CD14-positive monocyte (primary cell): ENCODE results near the gene NAB1. TPM values are rescaled to one million over a fixed set of nuclear protein-coding genes. Genes with fewer than 3 reads are reported as not detected.

Experiments used
- DNase-seq, 3 donors: peaks; one replicate each; pipeline ENCODE4 v3.0.0-alpha.2; 2011 to 2022
- H2AFZ ChIP-seq: 2 replicates; pipeline ENCODE4 v1.6.0; 2012; ENCODE audit warnings: mild to moderate bottlenecking, low read depth, low read length, inconsistent platforms; ENCODE audit not compliant: insufficient read depth, poor library complexity, severe bottlenecking
- H3K27ac ChIP-seq, 2 donors: 1 replicate in 1 of 2; 2 replicates in 1 of 2; pipeline ENCODE4 v1.5.1; 2012 to 2013; ENCODE audit warnings: low read length in 2 of 2, control low read depth in 1 of 2, inconsistent platforms in 1 of 2, low read depth in 1 of 2, mild to moderate bottlenecking in 1 of 2
- H3K27me3 ChIP-seq, 2 donors: one replicate each; pipeline versions ENCODE4 v1.6.0 to v1.6.1; 2011 to 2013; ENCODE audit warnings: low read length in 2 of 2; ENCODE audit not compliant: control insufficient read depth in 2 of 2, insufficient read depth in 2 of 2
- H3K36me3 ChIP-seq, 2 donors: replicated peaks in 1 of 2; 1 replicate in 1 of 2; 2 replicates in 1 of 2; pipeline versions ENCODE4 v1.5.1 to v1.6.1; 2012 to 2013; ENCODE audit warnings: low read length in 2 of 2, control low read depth in 1 of 2, inconsistent platforms in 1 of 2, mild to moderate bottlenecking in 1 of 2; ENCODE audit not compliant: insufficient read depth in 2 of 2, control insufficient read depth in 1 of 2
- H3K4me1 ChIP-seq, 2 donors: 1 replicate in 1 of 2; 2 replicates in 1 of 2; pipeline versions ENCODE4 v1.5.1 to v1.6.1; 2012 to 2013; ENCODE audit warnings: low read length in 2 of 2, control low read depth in 1 of 2, inconsistent platforms in 1 of 2, mild to moderate bottlenecking in 1 of 2, moderate library complexity in 1 of 2; ENCODE audit not compliant: insufficient read depth in 2 of 2, control insufficient read depth in 1 of 2
- H3K4me2 ChIP-seq: replicated peaks from 2 replicates; pipeline ENCODE3; 2012; ENCODE audit warnings: low read length, moderate library complexity, mild to moderate bottlenecking; ENCODE audit not compliant: poor library complexity, severe bottlenecking; ENCODE audit errors: extremely low read depth
- H3K4me3 ChIP-seq, 3 experiments: fragments of 200-600 bp in 1 of 3; sonication (generic) in 1 of 3; replicated peaks in 1 of 3; 1 replicate in 2 of 3; 2 replicates in 1 of 3; pipeline ENCODE4 v1.5.1; 2011 to 2013; ENCODE audit warnings: low read length in 3 of 3, mild to moderate bottlenecking in 3 of 3, control low read depth in 2 of 3, low read depth in 2 of 3, inconsistent platforms in 1 of 3, moderate library complexity in 1 of 3
- H3K79me2 ChIP-seq: 2 replicates; pipeline ENCODE4 v1.6.0; 2012; ENCODE audit warnings: mild to moderate bottlenecking, control low read depth, inconsistent platforms, low read length, moderate library complexity; ENCODE audit not compliant: insufficient read depth
- H3K9ac ChIP-seq: 2 replicates; pipeline ENCODE4 v1.6.0; 2017; ENCODE audit warnings: low read length, mild to moderate bottlenecking; ENCODE audit not compliant: insufficient read depth, poor library complexity, severe bottlenecking
- H3K9me3 ChIP-seq, 2 donors: replicated peaks in 1 of 2; 1 replicate in 1 of 2; 2 replicates in 1 of 2; pipeline versions ENCODE4 v1.5.1 to v1.6.1; 2012 to 2013; ENCODE audit warnings: low read length in 2 of 2, control low read depth in 1 of 2; ENCODE audit not compliant: control insufficient read depth in 1 of 2, insufficient read depth in 1 of 2
- H4K20me1 ChIP-seq: 2 replicates; pipeline ENCODE4 v1.6.0; 2012; ENCODE audit warnings: mild to moderate bottlenecking, low read length, control low read depth, moderate library complexity; ENCODE audit not compliant: insufficient read depth
- H3K27ac Mint-ChIP-seq, 7 donors: one replicate each; pipeline ENCODE4 v1.8.0; 2020; ENCODE audit warnings: mild to moderate bottlenecking in 7 of 7, mixed read lengths in 7 of 7, moderate library complexity in 6 of 7, inconsistent platforms in 2 of 7
- H3K27me3 Mint-ChIP-seq, 3 donors: one replicate each; pipeline ENCODE4 v1.8.0; 2021 to 2022; ENCODE audit warnings: low read depth in 3 of 3, mild to moderate bottlenecking in 3 of 3, mixed read lengths in 3 of 3, moderate library complexity in 3 of 3, inconsistent platforms in 1 of 3
- H3K36me3 Mint-ChIP-seq, 2 donors: one replicate each; pipeline ENCODE4 v1.8.0; 2020; ENCODE audit warnings: mixed read lengths in 2 of 2, inconsistent platforms in 1 of 2, mild to moderate bottlenecking in 1 of 2
- H3K4me1 Mint-ChIP-seq: one replicate; pipeline ENCODE4 v1.8.0; 2020; ENCODE audit warnings: mild to moderate bottlenecking, mixed read lengths
- H3K4me3 Mint-ChIP-seq, 2 donors: one replicate each; pipeline ENCODE4 v1.8.0; 2020; ENCODE audit warnings: mild to moderate bottlenecking in 2 of 2, mixed read lengths in 2 of 2, moderate library complexity in 1 of 2
- H3K9me3 Mint-ChIP-seq, 7 donors: one replicate each; pipeline ENCODE4 v1.8.0; 2020 to 2022; ENCODE audit warnings: mixed read lengths in 7 of 7, mild to moderate bottlenecking in 6 of 7, moderate library complexity in 6 of 7, inconsistent platforms in 2 of 7
- WGBS: methylation state at CpG from one replicate; pipeline ENCODE4 v1.1.5; 2013; ENCODE audit warnings: missing lambda C conversion rate; ENCODE audit not compliant: insufficient coverage; 5-methylcytosine and 5-hydroxymethylcytosine counted together
- intact Hi-C, 2 donors: fragments of 100-400 bp; cut with micrococcal nuclease; formaldehyde crosslinking; loops; one replicate each; pipeline versions ENCODE4 v1.15.0 to v1.15.1; 2023
- polyA plus RNA-seq, 3 donors: library from polyadenylated mRNA; depleted of rRNA in 1 of 3; unstranded in 2 of 3; stranded (reverse) in 1 of 3; fragments of 300-500 nt in 2 of 3; fragments of >200 nt in 1 of 3; fragmentation: Illumina TruSeq in 2 of 3; gene quantifications; 1 replicate in 2 of 3; 2 replicates in 1 of 3; pipeline ENCODE4 v1.2.3, GENCODE V29; 2012 to 2021
- TF ChIP-seq, protein P1 (sequence below): fragments of 200-600 bp; IDR thresholded peaks from one replicate; pipeline ENCODE4 v1.8.0; 2022; ENCODE audit warnings: antibody characterized with exemption, mild to moderate bottlenecking

Gene NAB1
- polyA plus RNA-seq, 3 donors = 2.9 to 15.5 (median 3.1) TPM

GRCh38 chr2:190726255-190726654 is 77.4 kb downstream of the NAB1 start:
- no peaks in the 10 kb centered on the region for H3K36me3 ChIP-seq
- no peak overlapping the region for H2AFZ ChIP-seq
- WGBS = 87% methylated on average over 2 of the region's 3 CpGs
- no peak overlapping the region for H3K9ac ChIP-seq
- H3K9me3 ChIP-seq = peaks cover 0 to 7% of the 10 kb centered on the region in 2 donors
- intact Hi-C loops = no loop called here
- H3K79me2 ChIP-seq = no peaks in the 10 kb centered on the region
- TF ChIP-seq, protein P1, sequence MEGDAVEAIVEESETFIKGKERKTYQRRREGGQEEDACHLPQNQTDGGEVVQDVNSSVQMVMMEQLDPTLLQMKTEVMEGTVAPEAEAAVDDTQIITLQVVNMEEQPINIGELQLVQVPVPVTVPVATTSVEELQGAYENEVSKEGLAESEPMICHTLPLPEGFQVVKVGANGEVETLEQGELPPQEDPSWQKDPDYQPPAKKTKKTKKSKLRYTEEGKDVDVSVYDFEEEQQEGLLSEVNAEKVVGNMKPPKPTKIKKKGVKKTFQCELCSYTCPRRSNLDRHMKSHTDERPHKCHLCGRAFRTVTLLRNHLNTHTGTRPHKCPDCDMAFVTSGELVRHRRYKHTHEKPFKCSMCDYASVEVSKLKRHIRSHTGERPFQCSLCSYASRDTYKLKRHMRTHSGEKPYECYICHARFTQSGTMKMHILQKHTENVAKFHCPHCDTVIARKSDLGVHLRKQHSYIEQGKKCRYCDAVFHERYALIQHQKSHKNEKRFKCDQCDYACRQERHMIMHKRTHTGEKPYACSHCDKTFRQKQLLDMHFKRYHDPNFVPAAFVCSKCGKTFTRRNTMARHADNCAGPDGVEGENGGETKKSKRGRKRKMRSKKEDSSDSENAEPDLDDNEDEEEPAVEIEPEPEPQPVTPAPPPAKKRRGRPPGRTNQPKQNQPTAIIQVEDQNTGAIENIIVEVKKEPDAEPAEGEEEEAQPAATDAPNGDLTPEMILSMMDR = no peak
- Mint-ChIP-seq H3K4me3 (no peak overlapping the region), H3K9me3 (peaks cover 0 to 6% (median 2%) of the 10 kb centered on the region in 7 donors), H3K27ac (no peak overlapping the region), H3K4me1 (no peaks in the 10 kb centered on the region), H3K36me3 (no peaks in the 10 kb centered on the region), H3K27me3 (peaks cover 0 to 2% (median 2%) of the 10 kb centered on the region in 3 donors)
- no peaks in the 10 kb centered on the region for H3K27me3 ChIP-seq
- no peak overlapping the region for H3K27ac ChIP-seq
- H3K4me2 ChIP-seq = no peak overlapping the region
- DNase-seq = no peak
- no peaks in the 10 kb centered on the region for H3K4me1 ChIP-seq
- no peaks in the 10 kb centered on the region for H4K20me1 ChIP-seq
- no peak overlapping the region for H3K4me3 ChIP-seq

DNA sequence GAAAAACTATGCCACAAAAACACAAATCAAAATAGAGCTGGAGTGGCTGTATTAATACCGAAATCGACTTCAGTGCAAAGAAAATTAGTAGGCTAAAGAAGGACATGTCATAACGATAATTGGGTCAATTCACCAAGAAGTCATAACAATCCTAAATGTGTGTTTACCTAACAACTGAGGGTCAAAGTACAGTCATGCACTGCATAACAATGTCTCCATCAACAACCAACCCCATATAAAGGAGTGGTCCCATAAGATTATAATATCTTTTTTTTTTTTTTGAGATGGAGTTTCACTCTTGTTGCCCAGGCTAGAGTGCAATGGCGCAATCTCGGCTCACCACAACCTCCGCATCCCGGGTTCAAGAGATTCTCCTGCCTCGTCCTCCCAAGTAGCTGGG is 87.5 kb downstream of the NAB1 start:
- H3K9ac ChIP-seq = no peak overlapping the region
- H3K4me1 ChIP-seq = no peaks in the 10 kb centered on the region
- no peak overlapping the region for H3K27ac Mint-ChIP-seq
- H3K4me1 Mint-ChIP-seq = no peaks in the 10 kb centered on the region
- no peaks in the 10 kb centered on the region for H3K9me3 ChIP-seq
- H3K4me3 Mint-ChIP-seq = no peak overlapping the region
- no peaks in the 10 kb centered on the region for H3K36me3 ChIP-seq
- H3K27me3 Mint-ChIP-seq = no peaks in the 10 kb centered on the region
- TF ChIP-seq, protein P1 = no peak
- WGBS = 100% methylated on average over 5 of the region's 8 CpGs
- no peaks in the 10 kb centered on the region for H3K79me2 ChIP-seq
- intact Hi-C loops = no loop called here
- no peak overlapping the region for H3K27ac ChIP-seq
- no peaks in the 10 kb centered on the region for H3K27me3 ChIP-seq
- no peaks in the 10 kb centered on the region for H4K20me1 ChIP-seq
- no peaks in the 10 kb centered on the region for H3K36me3 Mint-ChIP-seq
- no peak for DNase-seq
- no peak overlapping the region for H3K4me3 ChIP-seq
- H2AFZ ChIP-seq = no peak overlapping the region
- peaks cover 0 to 3% (median 0%) of the 10 kb centered on the region in 7 donors for H3K9me3 Mint-ChIP-seq
- no peak overlapping the region for H3K4me2 ChIP-seq
